Activated T-helper 1 cell treated with anti-CD3 and anti-CD28 coated beads, Interleukin-12 subunit alpha, Interleukin-12 subunit beta, Interleukin-2, Interleukin-4 antibody, amounts not matched to agents 30 ng/mL and 10 ng/mL and 1 ng/mL, durations not matched to agents 14 hours and 24 hours and 36 hours (primary cell): Measurements from ENCODE around the gene HTRA2. TPM values are rescaled to one million over a fixed set of nuclear protein-coding genes. Genes with fewer than 3 reads are reported as not detected.

Source experiments
- DNase-seq: peaks from one replicate; pipeline ENCODE4 v3.0.0; 2021; ENCODE audit warnings: low spot score
- H3K27ac Mint-ChIP-seq: one replicate; pipeline ENCODE4 v1.8.0; 2021; ENCODE audit warnings: mild to moderate bottlenecking, mixed read lengths
- H3K27me3 Mint-ChIP-seq: one replicate; pipeline ENCODE4 v1.8.0; 2022; ENCODE audit warnings: mild to moderate bottlenecking, moderate library complexity, mixed read lengths; ENCODE audit not compliant: insufficient read depth
- H3K36me3 Mint-ChIP-seq: one replicate; pipeline ENCODE4 v1.8.0; 2021; ENCODE audit warnings: low read depth, mixed read lengths
- H3K4me1 Mint-ChIP-seq: one replicate; pipeline ENCODE4 v1.8.0; 2021; ENCODE audit warnings: low read depth, mixed read lengths
- H3K4me3 Mint-ChIP-seq: one replicate; pipeline ENCODE4 v1.8.0; 2021; ENCODE audit warnings: mild to moderate bottlenecking, moderate library complexity, mixed read lengths
- H3K9me3 Mint-ChIP-seq: one replicate; pipeline ENCODE4 v1.8.0; 2021; ENCODE audit warnings: mixed read lengths
- intact Hi-C: fragments of 100-400 bp; cut with micrococcal nuclease; formaldehyde crosslinking; loops from one replicate; pipeline ENCODE4 v1.15.1; 2024
- total RNA-seq: library from RNA; stranded (reverse); gene quantifications from 2 replicates; pipeline ENCODE4 v1.2.3, GENCODE V29; 2022

HTRA2 gene
- total RNA-seq, 1 donor from 2014 or later: 57.3 TPM

GRCh38 chr2:74569686-74570085 lies 40.0 kb downstream of the HTRA2 start:
- Mint-ChIP-seq H3K4me3 (no peak overlapping the region), H3K4me1 (peaks cover 54% of the 10 kb centered on the region), H3K36me3 (no peaks in the 10 kb centered on the region), H3K27ac (peak overlapping the region; percentile 32), H3K9me3 (no peaks in the 10 kb centered on the region), H3K27me3 (no peaks in the 10 kb centered on the region)
- DNase-seq: no peak
- intact Hi-C loops: loop anchor here (5.0 kb wide), 1 partner anchor 622 kb away; no protein-coding TSS in a partner anchor

GRCh38 chr2:74571058-74571457 lies 41.3 kb downstream of the HTRA2 start:
- Mint-ChIP-seq H3K9me3 (no peaks in the 10 kb centered on the region), H3K27ac (no peak overlapping the region), H3K4me3 (no peak overlapping the region), H3K4me1 (peaks cover 53% of the 10 kb centered on the region), H3K36me3 (no peaks in the 10 kb centered on the region), H3K27me3 (no peaks in the 10 kb centered on the region)
- intact Hi-C loops: loop anchor here (1.0 to 5.0 kb wide), 5 partner anchors 13 to 624 kb away; partner anchors contain the start of genes AUP1, HTRA2 and INO80B
- no peak for DNase-seq

- Mint-ChIP-seq H3K36me3 (no peaks in the 10 kb centered on the region), H3K9me3 (no peaks in the 10 kb centered on the region), H3K4me3 (no peak overlapping the region), H3K4me1 (peaks cover 55% of the 10 kb centered on the region), H3K27ac (no peak overlapping the region), H3K27me3 (no peaks in the 10 kb centered on the region)
- intact Hi-C loops: loop anchor here (5.0 kb wide), 1 partner anchor 625 kb away; no protein-coding TSS in a partner anchor
- no peak for DNase-seq
These were observed 42.6 kb downstream of the HTRA2 start for GRCh38 chr2:74572178-74572925.

- intact Hi-C loops: loop anchor here (1.0 to 5.0 kb wide), 2 partner anchors 80 to 627 kb away; partner anchors contain the start of gene SEMA4F
- H3K4me3 Mint-ChIP-seq: peak overlapping the region; percentile 20
- peak overlapping the region; percentile 27 for H3K27ac Mint-ChIP-seq
- no peaks in the 10 kb centered on the region for H3K9me3 Mint-ChIP-seq
- peak; percentile 31 for DNase-seq
- H3K36me3 Mint-ChIP-seq: no peaks in the 10 kb centered on the region
- peaks cover 53% of the 10 kb centered on the region for H3K4me1 Mint-ChIP-seq
- H3K27me3 Mint-ChIP-seq: no peaks in the 10 kb centered on the region
These were observed 44.2 kb downstream of the HTRA2 start for GRCh38 chr2:74573747-74574562.

DNA sequence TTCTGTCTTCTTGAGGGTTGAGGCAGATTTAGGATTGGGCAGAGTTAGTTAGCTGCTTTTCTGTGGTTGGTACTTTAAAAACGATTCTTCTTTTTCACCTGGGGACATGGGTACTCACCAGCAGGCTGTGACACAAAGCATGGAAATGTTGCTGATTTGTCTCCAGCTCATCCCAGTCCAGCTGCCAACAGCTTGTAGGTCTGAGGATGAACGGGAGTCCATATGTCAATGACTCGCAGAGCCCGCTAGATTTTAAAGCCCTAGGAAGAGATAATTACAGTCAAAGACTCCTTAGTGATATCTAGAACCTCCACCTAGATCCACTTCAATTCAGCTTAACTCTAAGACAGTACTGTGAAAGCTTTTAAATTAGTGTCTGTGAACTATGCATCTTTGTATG lies 45.6 kb downstream of the HTRA2 start:
- H3K36me3 Mint-ChIP-seq: no peaks in the 10 kb centered on the region
- no peak overlapping the region for H3K4me3 Mint-ChIP-seq
- peaks cover 48% of the 10 kb centered on the region for H3K4me1 Mint-ChIP-seq
- H3K27ac Mint-ChIP-seq: no peak overlapping the region
- H3K27me3 Mint-ChIP-seq: no peaks in the 10 kb centered on the region
- no peak for DNase-seq
- intact Hi-C loops: no loop called here
- no peaks in the 10 kb centered on the region for H3K9me3 Mint-ChIP-seq

- Mint-ChIP-seq H3K27me3 (no peaks in the 10 kb centered on the region), H3K4me3 (no peak overlapping the region), H3K4me1 (peaks cover 48% of the 10 kb centered on the region), H3K36me3 (no peaks in the 10 kb centered on the region), H3K27ac (peak overlapping the region; percentile 2), H3K9me3 (no peaks in the 10 kb centered on the region)
- DNase-seq: no peak
- intact Hi-C loops: no loop called here
These were observed 46.6 kb downstream of the HTRA2 start for GRCh38 chr2:74576211-74576862.

- Mint-ChIP-seq H3K4me3 (no peak overlapping the region), H3K4me1 (peaks cover 48% of the 10 kb centered on the region), H3K27me3 (no peaks in the 10 kb centered on the region), H3K36me3 (no peaks in the 10 kb centered on the region), H3K27ac (no peak overlapping the region), H3K9me3 (no peaks in the 10 kb centered on the region)
- no peak for DNase-seq
- intact Hi-C loops: no loop called here
These were observed 47.1 kb downstream of the HTRA2 start for GRCh38 chr2:74576863-74577229.

GRCh38 chr2:74577448-74577847 lies 47.7 kb downstream of the HTRA2 start:
- no peak for DNase-seq
- Mint-ChIP-seq H3K9me3 (no peaks in the 10 kb centered on the region), H3K4me3 (no peak overlapping the region), H3K4me1 (peaks cover 48% of the 10 kb centered on the region), H3K27me3 (no peaks in the 10 kb centered on the region), H3K27ac (peak overlapping the region; percentile 59), H3K36me3 (no peaks in the 10 kb centered on the region)
- intact Hi-C loops: no loop called here

DNA sequence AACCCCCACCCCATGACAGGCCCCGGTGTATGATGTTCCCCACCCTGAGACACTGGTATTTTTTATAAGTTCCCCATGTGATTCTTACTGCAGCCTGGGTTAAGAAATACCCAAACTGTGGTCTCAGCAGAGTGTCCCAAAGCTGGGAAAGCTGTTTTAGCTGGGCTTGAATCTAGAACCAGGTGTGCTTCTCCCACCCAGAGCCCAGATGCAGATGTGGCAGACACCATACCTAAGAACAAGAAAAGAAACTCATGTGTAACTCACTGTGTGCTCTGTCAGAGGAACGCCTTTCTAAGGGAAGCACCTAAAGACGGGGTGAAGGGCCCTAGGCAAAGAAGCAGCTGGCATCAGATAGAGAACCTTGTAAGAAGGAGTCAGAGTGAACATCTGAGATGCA lies 48.7 kb downstream of the HTRA2 start:
- Mint-ChIP-seq H3K27me3 (no peaks in the 10 kb centered on the region), H3K27ac (no peak overlapping the region), H3K4me1 (peaks cover 51% of the 10 kb centered on the region), H3K9me3 (no peaks in the 10 kb centered on the region), H3K4me3 (no peak overlapping the region), H3K36me3 (no peaks in the 10 kb centered on the region)
- intact Hi-C loops: no loop called here
- no peak for DNase-seq

DNA sequence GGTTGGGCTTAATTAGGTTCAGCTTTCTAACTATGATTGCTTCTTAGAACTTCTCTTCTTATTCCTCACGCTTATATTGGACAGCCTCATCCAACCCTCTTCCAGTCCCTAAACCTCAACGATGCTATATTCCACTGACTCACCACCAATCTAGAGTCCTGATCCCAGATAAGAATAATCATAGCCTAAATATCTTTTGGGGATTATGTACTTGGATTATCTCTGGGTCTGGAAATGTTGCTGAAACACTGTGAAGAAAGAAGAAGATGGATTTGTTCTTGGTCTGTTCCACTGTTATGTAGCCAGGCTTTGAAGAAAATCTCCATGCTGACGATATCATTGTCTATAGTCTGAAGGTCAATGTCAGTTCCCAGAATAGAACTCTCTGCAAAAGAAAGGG lies 51.7 kb downstream of the HTRA2 start:
- Mint-ChIP-seq H3K4me1 (peaks cover 57% of the 10 kb centered on the region), H3K9me3 (no peaks in the 10 kb centered on the region), H3K27me3 (no peaks in the 10 kb centered on the region), H3K27ac (no peak overlapping the region), H3K4me3 (no peak overlapping the region), H3K36me3 (no peaks in the 10 kb centered on the region)
- intact Hi-C loops: loop anchor here (10.0 kb wide), 1 partner anchor 253 kb away; the partner anchor contains the start of gene HK2
- DNase-seq: no peak

DNA sequence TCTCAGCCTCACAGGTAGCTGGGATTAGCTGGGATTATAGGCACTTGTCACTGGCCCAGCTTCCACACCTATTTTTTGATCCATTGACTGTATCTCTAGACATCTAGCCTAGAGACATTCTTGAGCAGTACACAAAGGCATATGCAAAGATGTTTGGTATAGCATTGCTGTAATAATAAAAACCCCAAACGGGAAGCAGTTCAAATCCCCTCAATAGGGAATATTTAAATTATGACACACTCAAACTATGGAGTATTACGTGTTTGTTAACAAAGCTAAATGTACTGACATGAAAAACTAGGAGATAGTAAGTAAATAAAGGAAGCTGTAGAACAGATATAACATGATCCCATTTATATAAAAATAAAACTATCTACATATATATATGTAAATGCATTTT lies 52.5 kb downstream of the HTRA2 start:
- DNase-seq: no peak
- Mint-ChIP-seq H3K36me3 (no peaks in the 10 kb centered on the region), H3K27ac (no peak overlapping the region), H3K27me3 (no peaks in the 10 kb centered on the region), H3K9me3 (no peaks in the 10 kb centered on the region), H3K4me1 (peaks cover 51% of the 10 kb centered on the region), H3K4me3 (no peak overlapping the region)
- intact Hi-C loops: loop anchor here (10.0 kb wide), 1 partner anchor 253 kb away; the partner anchor contains the start of gene HK2
